ENCODE results near the gene CCSER2. TPM values are rescaled to one million over a fixed set of nuclear protein-coding genes. Genes with fewer than 3 reads are reported as not detected.

The CCSER2 gene
- total RNA-seq, 1 experiment from 2014 or later = 28.9 TPM

DNA sequence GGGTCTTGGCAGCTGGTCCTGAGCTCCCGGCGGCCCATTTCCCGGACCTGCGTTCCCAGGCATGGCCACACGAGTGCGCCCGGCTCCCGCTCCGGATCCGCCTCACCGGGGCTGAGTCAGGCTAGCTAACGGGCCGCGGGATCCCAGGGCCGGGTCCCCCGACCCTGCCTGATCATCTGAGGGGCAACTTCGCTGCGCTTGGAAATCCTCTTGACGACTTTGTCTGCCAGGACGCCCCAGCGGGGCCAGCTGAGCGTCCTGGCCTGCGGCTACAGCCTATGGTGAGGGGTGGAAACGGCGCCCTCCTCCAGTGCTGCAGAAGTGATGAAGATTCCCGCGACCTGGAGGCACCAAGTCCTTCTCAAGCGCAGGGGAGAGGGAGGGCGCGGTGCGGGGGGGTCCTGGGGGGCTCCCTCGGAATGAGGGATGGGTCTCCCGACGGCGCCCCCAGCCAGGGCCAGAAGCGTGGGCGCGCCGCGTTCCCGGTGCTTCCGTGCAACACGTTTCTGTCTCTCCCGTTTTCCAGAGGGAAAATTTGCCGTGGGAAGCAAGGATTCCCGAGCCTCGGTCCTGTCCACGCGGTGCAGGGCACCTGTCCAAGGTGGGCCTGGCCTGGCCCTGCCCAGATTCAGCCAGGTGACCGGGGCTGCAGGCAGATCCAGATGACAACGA, 212.4 kb downstream of the CCSER2 start:
- no peak overlapping the region for H3K27ac ChIP-seq (ENCODE audit: low read depth, low read length)
- ATAC-seq = peak; percentile 87
- DNase-seq (ENCODE audit: low read depth, low spot score) = no peak

GRCh38 chr10:84541289-84541637, 212.9 kb downstream of the CCSER2 start:
- H3K79me2 ChIP-seq (ENCODE audit: insufficient read depth, low read length) = no peaks in the 10 kb centered on the region
- no peaks in the 10 kb centered on the region for H3K9me2 ChIP-seq (ENCODE audit: insufficient read depth)
- BruUV-seq (replicated peaks) = no TSS peak
- intact Hi-C loops (cut with micrococcal nuclease) = no loop called here
- ChIA-PET POLR2A (interaction anchor here (0.6 kb wide), 1 partner anchor 29 kb away, joined by 3 read pairs; no protein-coding TSS in a partner anchor), RAD21 (ENCODE audit: low non-redundant PET in 1 of 2, low total read pairs in 2 of 2, uncharacterized antibody in 2 of 2, unreplicated experiment in 2 of 2) (no interaction called here), CTCF (interaction anchor here (1.0 to 7.6 kb wide), 6 partner anchors 13 to 276 kb away, joined by 3 to 268 read pairs (median 8); no protein-coding TSS in a partner anchor)
- H3K4me1 ChIP-seq (ENCODE audit: control insufficient read depth in 1 of 2, insufficient read depth in 2 of 2, low read length in 2 of 2) = peaks cover 0 to 20% of the 10 kb centered on the region in 2 experiments; a peak in 2 of 4 replicates
- H2AFZ ChIP-seq (ENCODE audit: low read depth, low read length, poor library complexity, severe bottlenecking) = no peak overlapping the region
- DNase-seq (ENCODE audit: low read depth, low spot score) (no peak), ATAC-seq (peak; percentile 65)
- no peaks in the 10 kb centered on the region for H3K27me3 ChIP-seq (ENCODE audit: insufficient read depth, low read length)
- no peaks in the 10 kb centered on the region for H3K36me3 ChIP-seq (ENCODE audit: control insufficient read depth in 1 of 2, insufficient read depth in 2 of 2, low read length in 2 of 2)
- H3K4me3 ChIP-seq (replicated peaks in 1 of 2; ENCODE audit: low read depth in 1 of 2, low read length in 2 of 2) = no peak overlapping the region
- no peak overlapping the region for H3K9ac ChIP-seq (ENCODE audit: low read length)
- TF ChIP-seq, protein P1, sequence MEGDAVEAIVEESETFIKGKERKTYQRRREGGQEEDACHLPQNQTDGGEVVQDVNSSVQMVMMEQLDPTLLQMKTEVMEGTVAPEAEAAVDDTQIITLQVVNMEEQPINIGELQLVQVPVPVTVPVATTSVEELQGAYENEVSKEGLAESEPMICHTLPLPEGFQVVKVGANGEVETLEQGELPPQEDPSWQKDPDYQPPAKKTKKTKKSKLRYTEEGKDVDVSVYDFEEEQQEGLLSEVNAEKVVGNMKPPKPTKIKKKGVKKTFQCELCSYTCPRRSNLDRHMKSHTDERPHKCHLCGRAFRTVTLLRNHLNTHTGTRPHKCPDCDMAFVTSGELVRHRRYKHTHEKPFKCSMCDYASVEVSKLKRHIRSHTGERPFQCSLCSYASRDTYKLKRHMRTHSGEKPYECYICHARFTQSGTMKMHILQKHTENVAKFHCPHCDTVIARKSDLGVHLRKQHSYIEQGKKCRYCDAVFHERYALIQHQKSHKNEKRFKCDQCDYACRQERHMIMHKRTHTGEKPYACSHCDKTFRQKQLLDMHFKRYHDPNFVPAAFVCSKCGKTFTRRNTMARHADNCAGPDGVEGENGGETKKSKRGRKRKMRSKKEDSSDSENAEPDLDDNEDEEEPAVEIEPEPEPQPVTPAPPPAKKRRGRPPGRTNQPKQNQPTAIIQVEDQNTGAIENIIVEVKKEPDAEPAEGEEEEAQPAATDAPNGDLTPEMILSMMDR (IDR thresholded peaks at IDR 0.05 in 2 of 3, conservative IDR thresholded peaks at IDR 0.05 in 1 of 3; ENCODE audit: borderline replicate concordance in 1 of 3, insufficient read depth in 1 of 3, low read depth in 2 of 3, low read length in 2 of 3) = peak in 1 of 3 experiments; percentile 49; a peak in 2 of 6 replicates
- TF ChIP-seq ATF3 (IDR thresholded peaks at IDR 0.05) = no peak
- H4K20me1 ChIP-seq (ENCODE audit: insufficient read depth) = no peaks in the 10 kb centered on the region
- peak overlapping the region; percentile 67; the same call in 1 of the 2 replicates for H3K4me2 ChIP-seq (ENCODE audit: low read length)
- H3K9me3 ChIP-seq (ENCODE audit: control insufficient read depth in 1 of 2, insufficient read depth in 1 of 2, low read depth in 1 of 2, low read length in 2 of 2) = no peaks in the 10 kb centered on the region
- H3K27ac ChIP-seq (ENCODE audit: low read depth, low read length) = no peak overlapping the region

More for the DNA sequence above, 212.4 kb downstream of the CCSER2 start:
- Histone ChIP-seq H3K4me1 (ENCODE audit: control insufficient read depth in 1 of 2, insufficient read depth in 2 of 2, low read length in 2 of 2) (peaks cover 0 to 20% of the 10 kb centered on the region in 2 experiments; a peak in 2 of 4 replicates), H3K4me3 (replicated peaks in 1 of 2; ENCODE audit: low read depth in 1 of 2, low read length in 2 of 2) (peak overlapping the region; percentile 26 to 48), H3K27me3 (ENCODE audit: insufficient read depth, low read length) (no peaks in the 10 kb centered on the region), H3K36me3 (ENCODE audit: control insufficient read depth in 1 of 2, insufficient read depth in 2 of 2, low read length in 2 of 2) (no peaks in the 10 kb centered on the region), H4K20me1 (ENCODE audit: insufficient read depth) (no peaks in the 10 kb centered on the region), H3K9me2 (ENCODE audit: insufficient read depth) (no peaks in the 10 kb centered on the region), H2AFZ (ENCODE audit: low read depth, low read length, poor library complexity, severe bottlenecking) (peak overlapping the region; percentile 94), H3K79me2 (ENCODE audit: insufficient read depth, low read length) (no peaks in the 10 kb centered on the region), H3K4me2 (ENCODE audit: low read length) (peak overlapping the region; percentile 67), H3K9me3 (ENCODE audit: control insufficient read depth in 1 of 2, insufficient read depth in 1 of 2, low read depth in 1 of 2, low read length in 2 of 2) (no peaks in the 10 kb centered on the region), H3K9ac (ENCODE audit: low read length) (no peak overlapping the region)
- POLR2A ChIA-PET = interaction anchor here (0.6 to 0.8 kb wide), 2 partner anchors 28 to 276 kb away, joined by 3 read pairs; no protein-coding TSS in a partner anchor
- TF ChIP-seq RAD21 (IDR thresholded peaks at IDR 0.05; ENCODE audit: low read depth) (peak; percentile 73), CBX3 (IDR thresholded peaks at IDR 0.05; ENCODE audit: low read depth) (no peak)
- TF ChIP-seq, protein P1 (IDR thresholded peaks at IDR 0.05 in 2 of 3, conservative IDR thresholded peaks at IDR 0.05 in 1 of 3; ENCODE audit: borderline replicate concordance in 1 of 3, insufficient read depth in 1 of 3, low read depth in 2 of 3, low read length in 2 of 3) = peak; percentile 74 to 83 (median 82)
- intact Hi-C loops (cut with micrococcal nuclease) = loop anchor here (1.0 kb wide), 2 partner anchors 176 to 203 kb away; no protein-coding TSS in a partner anchor
- CTCF ChIA-PET = interaction anchor here (0.6 to 7.6 kb wide), 16 partner anchors 9 to 280 kb away, joined by 3 to 268 read pairs (median 4); no protein-coding TSS in a partner anchor
- no TSS peak for BruUV-seq (replicated peaks)
- RAD21 ChIA-PET (ENCODE audit: low non-redundant PET in 1 of 2, low total read pairs in 2 of 2, uncharacterized antibody in 2 of 2, unreplicated experiment in 2 of 2) = interaction anchor here (0.7 to 1.5 kb wide), 6 partner anchors 8 to 276 kb away, joined by 3 to 9 read pairs (median 4); no protein-coding TSS in a partner anchor
